GM19025 (cell line): ENCODE data around the gene AMBP.

Experiments used
- ATAC-seq: cut with Tn5 transposase; IDR thresholded peaks from one replicate; pipeline ENCODE4 v1.9.1; 2021; ENCODE audit warnings: mild to moderate bottlenecking, low read depth, moderate library complexity; ENCODE audit not compliant: unreplicated experiment

The AMBP gene

DNA sequence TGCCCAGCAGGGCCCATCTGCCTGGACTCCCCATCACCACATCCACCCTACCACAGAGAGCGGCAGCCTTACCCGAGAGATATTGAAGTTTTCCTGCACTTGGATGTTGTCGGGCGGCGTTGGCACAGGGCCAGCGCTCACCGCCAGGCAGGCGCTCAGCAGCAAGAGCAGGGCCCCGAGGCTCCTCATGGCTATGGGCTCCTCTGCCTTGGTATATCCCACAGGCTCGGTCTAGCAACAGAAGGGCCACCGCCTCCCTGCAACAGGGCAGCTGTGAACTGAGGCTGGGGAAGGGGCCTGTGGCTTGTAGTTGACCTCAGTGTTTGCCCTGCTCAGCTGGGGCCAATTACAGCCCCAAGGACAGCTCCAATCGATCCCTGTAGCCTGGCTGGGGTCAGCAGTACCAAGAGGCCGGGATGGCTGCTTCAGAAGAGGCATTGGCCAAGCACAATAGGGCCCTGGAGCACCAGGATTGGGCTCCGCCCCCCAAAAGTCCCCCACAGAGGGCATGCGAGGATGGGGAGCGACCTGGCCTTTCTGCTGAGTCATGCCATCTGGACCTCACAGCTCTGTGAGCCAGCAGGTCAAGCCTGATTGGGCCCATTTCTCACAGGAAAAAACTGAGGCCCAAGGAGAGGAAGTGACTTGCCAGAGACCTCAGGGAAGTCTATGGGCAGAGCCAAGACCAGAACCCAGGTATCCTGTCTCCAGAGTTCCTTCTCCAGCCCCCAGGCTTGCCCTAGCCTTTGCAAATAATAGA lies at the start of gene AMBP:
Gene AMBP (minus strand): TSS at position 280 of the 760 bp plus-strand sequence. CDS start 91 bp downstream, at position 189.
- no peak for ATAC-seq

DNA sequence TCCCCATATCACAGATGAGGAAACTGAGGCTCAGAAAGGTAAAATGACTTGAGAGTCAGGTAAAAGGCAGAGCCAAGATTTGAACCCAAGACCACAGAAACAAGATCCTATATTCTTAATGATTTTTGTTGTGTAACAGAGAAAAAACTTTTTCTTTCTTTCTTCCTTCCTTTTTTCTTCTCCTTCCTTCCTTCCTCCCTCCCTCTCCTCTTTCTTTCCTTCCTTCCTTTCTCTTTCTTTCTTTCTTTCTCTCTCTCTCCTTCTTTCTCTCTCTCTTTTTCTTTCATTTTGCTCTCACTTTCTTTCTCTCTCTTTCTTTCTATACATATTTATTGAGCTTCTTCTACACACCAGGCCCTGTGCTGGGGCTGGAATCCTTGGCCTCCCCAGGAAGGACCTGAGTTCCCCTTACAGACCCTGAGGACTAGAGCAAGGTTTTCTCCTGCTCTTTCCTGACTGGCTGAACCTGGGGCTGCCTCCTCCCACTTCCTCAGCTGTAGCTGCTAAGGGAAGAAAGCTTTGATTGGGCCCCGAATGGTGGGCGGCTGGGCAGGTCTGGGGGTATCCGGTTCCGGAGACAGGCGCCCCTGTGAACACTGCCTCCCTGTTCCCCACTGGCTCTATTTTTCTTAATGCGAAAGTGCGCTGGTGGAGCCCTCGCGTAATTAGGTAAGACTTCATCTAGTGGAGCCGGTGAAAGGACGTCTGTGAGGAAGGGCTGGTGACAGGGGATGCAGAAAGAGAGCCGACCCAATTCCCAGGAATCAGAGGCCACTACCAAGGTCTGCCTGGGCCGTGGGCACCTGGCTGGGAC lies 48.4 kb upstream of the AMBP start:
- ATAC-seq = no peak

DNA sequence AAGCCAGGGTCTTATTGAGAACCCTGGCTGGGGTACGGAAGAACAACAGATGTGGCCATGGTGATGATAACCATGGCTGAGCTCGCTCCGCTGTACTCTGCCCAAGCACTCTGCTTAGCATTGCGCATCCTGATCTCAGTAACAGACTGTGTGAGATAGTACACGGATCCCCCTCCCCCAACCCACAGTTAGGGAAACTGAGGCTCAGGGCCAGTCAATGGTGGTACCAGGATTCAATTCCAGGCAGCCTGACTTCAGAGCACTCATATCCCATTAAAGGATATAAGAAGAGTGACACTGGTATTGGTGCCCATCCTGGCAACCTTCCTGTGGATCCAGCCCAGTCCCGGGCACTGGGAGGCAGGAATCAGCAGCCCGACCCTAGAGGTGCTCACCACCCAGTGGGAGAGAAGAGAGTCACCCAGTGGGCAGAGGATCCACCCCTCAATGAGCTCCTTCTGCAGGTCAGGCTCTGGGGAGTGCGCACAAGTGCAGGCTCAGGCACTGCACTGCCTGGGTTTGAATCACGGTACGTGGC lies 47.4 kb upstream of the AMBP start:
- ATAC-seq = no peak

DNA sequence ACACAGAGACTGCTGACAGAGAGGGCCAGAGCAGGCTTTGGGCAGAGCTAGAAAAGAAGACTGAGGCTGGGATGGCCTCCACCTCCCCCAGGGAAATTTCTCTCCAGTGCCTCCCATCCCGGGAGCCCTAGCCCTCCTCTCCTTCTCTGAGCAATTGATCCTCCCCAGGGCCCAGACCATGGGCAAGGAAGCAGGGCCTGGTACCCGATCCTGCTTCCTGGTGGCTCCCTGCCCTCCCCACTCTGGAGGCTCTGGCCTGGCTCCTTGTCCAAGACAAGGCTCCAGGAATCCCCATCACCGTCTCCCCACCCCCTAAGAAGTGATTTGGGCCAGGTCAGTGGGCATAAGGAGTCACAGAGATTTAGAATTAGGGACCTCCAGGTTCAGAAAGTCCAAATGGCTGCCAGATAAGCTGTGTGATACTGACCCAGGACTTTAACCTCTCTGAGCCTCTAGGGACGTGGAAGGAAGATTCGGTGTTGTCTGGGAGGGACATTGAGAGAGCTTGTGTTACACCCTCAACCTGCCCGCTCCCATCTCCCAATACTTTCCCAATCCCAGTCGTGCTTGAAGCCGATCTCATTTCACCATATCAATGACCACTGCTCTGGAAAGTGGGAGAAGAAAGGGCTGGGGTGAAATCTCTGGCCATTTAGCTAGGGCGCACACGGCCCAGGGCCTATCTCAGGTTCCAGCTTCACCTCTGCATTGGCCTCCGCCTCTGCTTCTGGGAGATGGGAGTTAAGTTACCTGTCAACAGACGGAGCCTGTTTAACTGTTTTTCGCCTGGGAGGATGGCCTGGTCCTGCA lies 46.8 kb upstream of the AMBP start:
- ATAC-seq = no peak

DNA sequence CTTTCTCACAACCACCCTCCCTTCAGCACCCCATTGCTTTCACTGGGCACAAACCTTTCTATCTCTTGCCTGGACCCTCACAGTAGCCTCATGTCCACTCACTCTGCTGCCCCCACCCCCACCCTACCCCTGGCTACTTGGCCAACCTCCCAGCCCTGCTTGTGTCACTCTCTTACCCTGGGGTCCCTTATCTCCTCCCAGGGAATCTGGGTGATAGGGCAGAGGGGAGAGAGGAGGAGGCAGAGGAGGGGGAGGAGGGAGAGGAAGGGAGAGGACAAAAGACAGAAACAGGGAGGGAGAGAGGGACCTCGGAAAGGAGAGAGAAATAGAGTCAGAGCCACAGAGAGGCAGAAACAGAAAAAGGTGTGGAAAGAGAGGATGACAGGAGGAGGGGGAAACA lies 46.0 kb upstream of the AMBP start:
- no peak for ATAC-seq

DNA sequence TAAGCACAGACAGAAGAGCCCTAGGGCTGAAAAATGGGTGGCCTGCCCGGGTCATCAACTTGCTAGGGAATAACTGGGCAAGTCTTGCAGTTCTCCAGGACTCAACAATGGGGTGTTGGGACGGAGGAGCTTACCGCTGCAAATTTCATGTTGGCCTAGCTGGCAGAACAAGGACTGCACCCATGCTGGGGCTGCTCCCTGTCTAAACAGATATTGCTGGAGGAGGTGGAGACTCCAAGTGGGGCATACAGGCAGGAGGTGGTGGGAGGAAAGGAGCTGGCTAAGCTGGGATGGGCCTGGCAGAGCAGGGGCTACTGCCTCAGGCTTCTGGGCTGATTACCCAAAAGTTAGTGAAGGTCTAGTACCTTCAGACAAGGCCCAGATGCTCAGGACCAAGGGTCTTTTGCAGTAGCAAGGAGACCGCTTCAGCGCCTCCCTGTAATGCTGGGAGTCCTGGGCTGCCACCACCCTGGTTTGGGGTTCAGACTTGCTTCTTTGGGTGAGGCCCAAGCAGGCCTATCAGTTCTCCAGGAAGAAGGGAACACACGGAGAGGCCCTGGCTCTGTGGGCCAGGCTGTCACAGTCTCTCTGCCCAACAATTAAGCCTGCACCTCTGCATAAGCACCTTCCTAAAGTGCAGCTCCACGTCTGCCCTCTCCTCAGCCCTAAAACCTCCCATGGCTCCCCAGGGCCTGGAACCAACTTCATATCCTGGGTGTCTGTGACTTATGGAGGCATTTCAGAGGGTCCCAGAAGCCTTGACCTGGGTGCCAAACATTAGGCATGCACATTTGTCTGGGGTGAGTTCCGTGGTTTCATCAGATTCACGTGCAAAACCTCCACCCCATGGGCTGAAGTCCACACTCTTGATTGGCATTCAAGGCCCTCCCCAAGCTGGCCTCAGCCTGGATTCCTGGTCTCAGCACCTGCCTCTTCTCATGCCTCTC lies 45.2 kb upstream of the AMBP start:
- ATAC-seq = no peak

DNA sequence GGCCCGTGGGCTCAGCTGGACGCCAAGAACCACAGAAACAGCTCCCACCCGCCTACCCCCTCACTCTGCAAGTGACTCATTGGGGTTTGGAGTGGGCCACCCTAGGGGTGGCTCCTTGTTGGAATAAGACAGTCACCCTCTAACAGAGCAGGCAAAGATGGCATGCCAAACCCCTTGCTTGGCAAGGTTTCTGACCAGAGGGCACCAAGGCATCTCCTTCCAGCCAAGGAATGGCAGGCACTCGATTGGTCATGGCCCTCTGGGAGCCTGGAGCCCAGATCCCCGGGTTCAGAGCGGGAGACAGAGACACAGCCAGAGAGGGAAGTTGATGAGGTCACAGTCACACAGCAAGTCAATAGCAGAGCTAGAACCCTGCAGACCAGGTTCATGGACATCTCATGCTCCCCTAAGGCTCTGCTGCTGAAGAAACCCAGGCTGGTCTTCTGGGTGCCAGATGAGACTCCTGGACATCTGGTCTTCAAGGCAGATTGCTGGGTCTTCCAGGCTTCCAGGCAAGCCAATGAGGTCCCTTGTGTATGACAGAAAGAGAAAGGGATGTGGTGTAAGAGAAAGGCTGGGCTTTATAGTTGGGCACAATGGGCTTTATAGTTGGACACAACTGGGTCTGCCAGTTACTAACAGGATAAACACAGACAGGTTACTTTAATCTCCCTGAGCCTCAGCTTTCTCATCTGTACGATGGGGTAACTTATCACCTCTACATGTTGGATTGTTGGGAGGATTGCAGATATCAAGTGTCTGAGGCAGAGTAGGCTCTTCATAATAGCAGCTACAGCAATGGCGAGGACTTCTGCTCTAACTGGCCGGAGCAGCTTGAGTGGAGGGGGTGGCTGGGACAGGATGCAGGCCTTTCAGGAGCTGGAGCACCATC lies 44.3 kb upstream of the AMBP start:
- no peak for ATAC-seq

DNA sequence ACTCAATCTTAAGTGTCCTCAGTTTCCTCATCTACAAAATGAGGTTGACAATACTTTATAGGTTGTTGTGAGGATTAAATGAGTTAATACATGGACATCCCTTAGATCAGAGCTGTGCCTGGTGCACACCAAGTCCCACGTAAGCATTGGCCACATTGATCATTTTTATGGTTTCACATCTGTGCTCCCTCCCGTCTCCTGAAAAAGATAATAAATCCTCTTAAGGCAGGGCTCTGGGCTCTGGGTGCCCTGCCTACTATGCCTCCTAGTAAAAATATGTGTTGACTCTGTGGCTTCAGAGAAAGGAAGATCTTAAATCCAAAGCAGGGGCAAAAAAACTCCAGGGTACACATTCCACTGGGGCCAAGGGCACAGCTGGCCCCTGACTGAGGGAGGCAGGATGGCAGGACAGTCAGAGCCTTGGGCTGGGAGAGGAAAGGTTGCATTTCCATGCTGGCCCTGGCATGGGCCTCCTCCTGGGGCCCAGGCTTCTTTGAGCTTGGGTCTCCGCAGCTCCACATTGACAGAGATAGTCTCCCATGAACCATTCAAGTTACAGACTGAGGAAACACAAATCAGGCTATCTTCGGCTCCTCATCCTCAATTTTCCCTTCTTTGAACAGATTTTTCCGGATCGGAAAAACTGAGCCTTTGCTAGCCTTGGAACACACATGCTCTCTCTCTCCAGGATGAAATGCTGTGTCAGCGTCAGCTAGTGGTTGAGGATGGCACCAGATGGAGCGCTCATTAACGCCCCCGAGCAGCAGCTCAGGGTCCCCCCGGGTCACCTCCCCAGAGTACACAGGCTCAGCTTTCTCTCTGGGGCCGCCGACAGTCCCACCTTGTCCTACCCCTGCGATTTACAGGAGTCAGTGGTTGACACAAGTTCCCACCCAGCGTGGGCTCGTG lies 43.4 kb upstream of the AMBP start:
- ATAC-seq = no peak

DNA sequence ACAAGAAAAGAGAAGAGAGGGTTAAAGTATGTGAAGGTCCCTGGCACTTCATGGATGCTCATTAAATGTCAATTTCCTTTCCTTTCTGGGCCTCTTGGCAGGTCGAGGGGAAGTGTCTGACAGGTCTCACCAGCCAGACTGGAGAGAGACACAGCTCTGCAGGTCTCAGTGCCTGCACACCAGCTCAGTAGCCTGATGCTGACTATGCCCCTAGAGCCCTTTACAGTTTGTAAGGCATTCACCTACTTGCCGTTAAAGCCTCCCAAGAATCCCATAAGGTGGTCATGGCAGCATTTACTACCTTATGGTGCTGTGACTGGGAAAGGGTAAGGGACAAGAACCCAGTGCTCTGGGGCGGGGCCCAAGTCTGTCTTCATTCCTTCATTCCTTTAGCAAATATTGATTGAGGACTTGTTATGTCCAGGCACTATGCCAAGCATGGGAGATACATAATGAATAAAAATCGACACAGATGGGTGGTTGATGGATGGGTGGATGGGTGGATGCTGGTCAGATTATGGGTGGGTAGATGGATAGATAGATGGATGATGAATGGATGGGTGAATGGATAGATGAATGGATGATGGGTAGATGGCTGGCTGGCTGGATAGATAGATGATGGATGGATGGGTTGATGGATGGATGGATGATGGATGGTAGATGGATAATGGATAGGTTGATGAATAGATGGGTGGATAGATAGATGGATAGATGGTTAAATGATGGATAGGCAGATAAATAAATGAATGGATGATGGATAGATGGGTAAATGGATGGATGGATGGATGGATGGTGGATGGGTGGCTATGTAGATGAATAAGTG lies 42.3 kb upstream of the AMBP start:
- ATAC-seq = no peak

DNA sequence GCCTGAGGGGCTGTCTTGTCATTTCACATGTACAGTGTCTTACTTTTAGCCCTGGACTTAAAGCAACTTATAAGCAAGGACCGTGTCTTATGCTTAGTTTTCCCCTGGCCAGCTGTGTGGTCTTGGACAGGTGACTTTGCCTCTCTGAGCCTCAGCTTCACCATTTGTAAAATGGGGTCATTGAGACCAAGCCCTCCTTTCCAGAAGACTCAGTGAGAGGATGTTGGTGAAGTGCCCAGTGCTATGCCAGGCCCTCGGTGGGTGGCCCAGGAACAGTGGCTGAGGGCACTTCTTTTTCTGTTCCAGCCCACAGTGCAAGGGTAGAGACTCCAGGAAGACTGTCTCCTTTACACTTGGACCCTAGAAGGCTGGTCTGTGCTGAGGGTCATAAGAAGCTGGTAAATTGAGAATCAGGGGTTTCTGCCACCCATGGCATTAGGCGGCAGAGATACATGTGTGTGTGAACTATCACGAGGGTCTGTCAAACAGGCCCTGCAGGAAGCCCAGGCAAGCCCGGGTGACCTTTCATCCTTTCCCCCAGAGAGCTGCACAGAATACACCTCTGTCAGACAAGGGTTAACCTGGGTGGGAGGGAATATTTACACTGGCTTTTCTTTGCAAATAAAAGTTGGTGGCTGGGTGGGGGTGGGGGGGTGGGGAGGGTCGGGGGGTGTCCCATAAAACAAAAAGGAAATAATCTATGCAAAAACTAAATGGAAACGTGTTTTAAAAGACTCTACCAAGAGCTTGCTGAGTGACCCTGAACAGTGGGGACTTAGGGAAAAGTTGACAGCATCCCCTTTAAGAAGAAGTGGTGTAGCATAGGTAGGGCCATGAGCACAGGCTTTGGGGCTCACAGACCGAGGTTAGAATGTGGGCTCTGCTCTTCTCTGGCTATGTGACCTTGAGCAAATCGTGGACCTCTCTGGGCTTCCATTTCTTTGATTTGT lies 41.4 kb upstream of the AMBP start:
- ATAC-seq = no peak

DNA sequence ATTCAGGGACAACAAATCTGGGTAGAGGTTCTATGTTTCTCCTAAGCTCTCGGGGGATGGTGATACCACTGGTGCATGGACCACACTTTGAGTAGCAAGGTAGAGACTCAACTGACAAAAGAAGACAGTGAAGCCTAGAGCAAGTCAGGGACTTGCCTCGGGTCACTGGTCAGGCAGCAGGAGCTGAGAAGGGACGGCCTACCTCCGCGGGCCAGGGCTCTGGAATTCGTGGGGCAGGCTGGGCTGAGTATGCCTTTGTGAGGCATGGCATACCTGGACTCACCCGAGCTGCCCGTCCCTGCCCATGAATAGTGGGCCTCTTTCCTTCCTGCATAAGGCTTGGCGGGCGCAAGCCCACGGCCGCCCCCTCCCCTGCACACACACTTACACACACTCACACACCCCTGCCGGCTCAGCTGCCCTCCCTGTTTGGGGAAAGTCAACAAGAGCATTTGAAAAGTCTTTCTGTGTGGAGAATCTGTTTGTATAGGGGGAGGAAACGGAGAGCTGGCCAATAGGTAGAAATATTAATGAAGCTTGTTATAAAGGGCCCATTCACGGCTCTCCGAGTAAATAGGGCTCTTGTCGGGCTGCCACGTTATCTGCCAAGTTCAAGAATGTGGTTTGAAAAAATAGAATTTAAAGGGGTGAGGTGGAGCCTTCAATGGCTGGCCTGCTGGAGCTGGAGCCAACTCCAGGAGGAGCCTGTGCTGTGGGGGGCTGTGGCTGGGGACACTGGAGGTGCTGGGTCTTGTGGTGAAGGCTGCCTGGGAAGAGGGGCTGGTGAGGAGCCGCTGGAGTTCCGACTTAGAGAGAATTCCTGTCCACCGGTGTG lies 40.1 kb upstream of the AMBP start:
- ATAC-seq = no peak

DNA sequence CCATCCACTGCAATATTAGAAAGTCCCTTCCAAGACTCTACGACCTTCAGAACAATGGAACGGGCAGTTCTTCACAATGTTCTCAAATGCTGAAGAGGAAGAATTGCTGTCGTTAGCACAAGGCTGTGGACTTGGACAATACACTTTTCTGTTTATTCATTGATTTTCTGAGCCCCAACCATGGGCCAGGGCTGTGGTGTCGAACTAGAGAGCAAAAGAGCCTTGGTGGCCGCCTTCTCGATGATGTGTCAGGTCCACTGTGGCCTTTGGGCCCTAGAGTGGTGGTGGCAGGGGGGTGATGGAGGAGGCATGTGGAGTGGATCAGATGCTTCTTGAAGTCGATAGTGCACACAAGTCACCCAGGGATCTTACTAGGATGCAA lies 39.5 kb upstream of the AMBP start:
- no peak for ATAC-seq

DNA sequence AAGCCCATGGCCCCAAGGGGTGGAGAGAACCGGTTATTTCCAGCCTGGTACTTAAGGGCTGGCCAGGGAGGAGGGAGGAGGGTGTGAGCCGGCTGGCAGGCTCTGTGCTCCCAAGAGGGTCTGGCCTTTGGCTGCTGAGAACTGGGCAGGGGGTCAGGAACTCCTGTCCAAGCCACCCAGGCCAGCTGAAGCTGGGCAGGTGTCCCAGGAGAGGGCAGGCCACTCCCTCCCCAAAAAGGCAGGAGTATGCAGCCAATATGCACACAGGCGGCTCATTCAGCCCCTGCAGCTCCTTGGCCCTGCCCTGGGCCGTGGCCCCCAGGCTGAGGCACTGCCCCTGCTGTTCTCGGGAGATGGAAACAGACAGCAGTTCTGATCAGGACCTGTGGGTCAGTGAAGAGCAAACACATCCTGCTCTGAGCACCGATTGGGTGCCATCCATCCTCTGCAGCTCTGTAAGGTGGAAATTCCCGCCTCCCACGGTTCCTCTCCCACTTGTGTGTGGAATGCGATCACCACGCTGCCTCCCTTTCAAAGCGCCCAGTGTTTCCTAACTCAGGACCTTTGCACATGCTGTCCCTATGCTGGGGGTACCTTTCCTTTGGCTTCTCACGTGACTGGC lies 38.1 kb upstream of the AMBP start:
- ATAC-seq = no peak

DNA sequence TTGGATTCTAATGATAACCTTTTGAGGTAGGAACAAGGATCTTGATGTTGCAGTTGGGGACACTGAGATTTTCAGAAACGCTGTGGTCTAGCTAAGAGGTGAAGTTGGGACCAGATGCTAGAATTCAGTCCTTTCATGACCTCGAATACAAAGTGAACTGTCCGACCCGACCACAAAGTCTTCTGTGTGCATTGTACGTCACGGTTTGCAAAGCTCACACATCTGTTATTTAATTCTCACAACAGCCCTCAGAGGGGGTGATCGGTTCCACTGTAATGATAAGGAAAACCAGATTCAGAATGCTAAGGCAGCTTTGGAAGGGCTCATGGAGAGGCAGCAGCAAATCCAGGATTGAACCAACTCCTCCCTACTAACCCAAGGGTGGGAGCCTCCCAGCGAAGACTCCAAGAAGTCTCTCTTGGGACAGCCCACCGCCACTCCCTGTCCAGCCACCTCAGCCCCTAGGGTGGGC lies 37.6 kb upstream of the AMBP start:
- no peak for ATAC-seq
